A549 treated with GW870086 at 1 μM for 4 hours (cell line): ENCODE data around the gene PPCS. TPM values are rescaled to one million over a fixed set of nuclear protein-coding genes. Genes with fewer than 3 reads are reported as not detected.

Experiments
- total RNA-seq: library from RNA; stranded (reverse); fragments of 200-300 nt; extraction: Qiagen RNA extraction; gene quantifications from 5 replicates; pipeline ENCODE4 v1.2.3, GENCODE V29; 2022; ENCODE audit warnings: low read depth

PPCS gene
- 32.5 to 42.7 TPM (median 39.9 TPM) in 5 replicates for total RNA-seq

GRCh38 chr1:42456010-42456753, at the start of gene PPCS, which contains the start of gene ZMYND12:
Gene PPCS (plus strand): TSS chr1:42456543. CDS start chr1:42456566, 23 bp downstream.
Gene ZMYND12 (minus strand): TSS chr1:42456022. CDS start chr1:42455997, 25 bp downstream.

DNA sequence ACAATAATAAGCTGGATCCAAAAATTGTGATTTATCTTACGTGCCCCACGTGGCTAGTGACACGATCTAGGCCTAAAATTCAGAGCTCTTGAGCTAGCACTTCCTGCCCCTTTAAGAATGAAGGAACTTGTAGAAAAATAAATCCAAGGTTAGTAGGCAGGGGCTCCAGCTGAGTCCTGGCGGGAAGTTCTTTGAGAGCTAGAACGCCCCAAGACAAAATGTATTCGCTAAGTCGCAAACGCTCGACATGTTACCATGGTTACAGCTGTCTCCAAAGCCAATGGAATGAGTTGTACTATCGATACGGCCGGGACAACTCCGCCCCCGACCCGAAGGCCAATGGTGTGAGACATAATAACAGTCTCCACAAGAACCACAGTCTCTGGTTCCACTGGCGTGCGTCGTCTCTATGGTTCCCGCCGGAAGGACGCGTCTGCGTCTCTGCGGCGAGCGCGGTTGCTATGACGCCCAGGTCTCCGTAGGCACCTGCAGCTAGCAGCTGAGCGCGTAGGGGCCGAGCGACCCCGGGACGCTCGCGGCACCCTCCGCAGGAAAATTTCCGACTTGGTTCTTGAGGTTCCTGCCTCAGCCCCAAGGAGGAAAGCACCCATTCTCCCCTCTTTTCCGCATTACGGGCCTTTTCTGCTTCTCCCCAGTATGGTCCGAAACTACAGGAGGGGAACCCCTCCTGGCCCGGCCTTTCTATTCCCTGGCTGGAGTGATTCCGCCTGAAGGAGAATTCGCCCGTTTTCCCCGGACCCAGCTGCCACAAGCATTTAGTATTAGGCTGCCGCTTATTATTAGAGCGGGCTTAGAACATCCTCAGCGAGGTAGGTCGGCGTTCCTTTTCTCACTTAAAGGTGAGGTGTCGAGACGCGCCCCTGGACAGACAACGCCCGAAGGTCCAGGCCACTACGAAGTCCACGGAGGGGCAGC, 6.8 kb downstream of the PPCS start, which contains the start of gene CCDC30:
CCDC30 (plus strand) TSS at position 459 of the 936 bp plus-strand sequence. CDS start 17,266 bp downstream, outside the sequence.

Other genes starting within 250 kb of the PPCS start
- 15.3 to 18.9 TPM (median 18.8 TPM) in 5 replicates for gene FOXJ3, start 121.3 kb upstream of the PPCS start, total RNA-seq
- gene RIMKLA, start 75.8 kb upstream of the PPCS start, total RNA-seq: 0.27 to 1.0 TPM (median 0.76 TPM) in 5 replicates
- 0.37 to 0.49 TPM (median 0.40 TPM) in 4 of 5 replicates, not detected in the other for gene ZMYND12, start 521 bp upstream of the PPCS start, total RNA-seq
- 0.44 to 1.2 TPM (median 0.64 TPM) in 5 replicates for gene CCDC30, start 6.7 kb downstream of the PPCS start, total RNA-seq
- gene PPIH, start 201.9 kb downstream of the PPCS start, total RNA-seq: 59.9 to 65.1 TPM (median 63.0 TPM) in 5 replicates
- 673 to 757 TPM (median 737 TPM) in 5 replicates for gene YBX1, start 225.9 kb downstream of the PPCS start, total RNA-seq